Panc1 (cell line): Measurements from ENCODE around the gene RAD51C. TPM values are rescaled to one million over a fixed set of nuclear protein-coding genes. Genes with fewer than 3 reads are reported as not detected.

Experiments
- ATAC-seq: fragments of 200-7000 bp; cut with Tn5 transposase; 2 replicates; pipeline ENCODE4 v1.9.1; 2020; ENCODE audit warnings: mild to moderate bottlenecking, moderate library complexity
- BruUV-seq: library from RNA; stranded (reverse); fragments of 400-500 nt; replicated peaks from 2 replicates; lab custom pipeline; 2021; lab: Mats Ljungman, UMichigan
- CTCF ChIA-PET: fragments of 300-600 bp; sonication (Branson Sonifier 250); formaldehyde crosslinking; loops from one replicate; lab custom pipeline; 2022; ENCODE audit warnings: antibody characterized with exemption; lab: Charles Lee
- POLR2A ChIA-PET: fragments of 300-600 bp; sonication (Branson Sonifier 250); formaldehyde crosslinking; loops from one replicate; lab custom pipeline; 2022; ENCODE audit warnings: antibody characterized with exemption; lab: Charles Lee
- DNase-seq: peaks from one replicate; pipeline ENCODE4 v3.0.0-alpha.2; 2010; ENCODE audit warnings: low read depth, low spot score
- H3K27ac ChIP-seq: 2 replicates; pipeline ENCODE4 v1.5.1; 2011; ENCODE audit warnings: mild to moderate bottlenecking, low read length, inconsistent platforms
- H3K27me3 ChIP-seq: fragments of 200-500 bp; sonication (Bioruptor generic); 2 replicates; pipeline ENCODE4 v1.6.0; 2014; ENCODE audit warnings: low read length, inconsistent platforms; ENCODE audit not compliant: control insufficient read depth, insufficient read depth
- H3K36me3 ChIP-seq: fragments of 200-500 bp; sonication (Bioruptor generic); 2 replicates; pipeline ENCODE4 v1.5.1; 2014; ENCODE audit warnings: inconsistent platforms, mild to moderate bottlenecking, low read length, moderate library complexity; ENCODE audit not compliant: control insufficient read depth, insufficient read depth
- H3K4me1 ChIP-seq: 2 replicates; pipeline ENCODE4 v1.5.1; 2011; ENCODE audit warnings: inconsistent platforms, mild to moderate bottlenecking, low read length, moderate library complexity; ENCODE audit not compliant: control insufficient read depth, insufficient read depth
- H3K4me3 ChIP-seq, 2 experiments: 2 replicates each; pipeline ENCODE4 v1.5.1; 2011 to 2012; ENCODE audit warnings: low read depth in 2 of 2, low read length in 2 of 2, mild to moderate bottlenecking in 2 of 2, inconsistent platforms in 1 of 2, moderate library complexity in 1 of 2
- H3K9me3 ChIP-seq: fragments of 200-500 bp; sonication (Bioruptor generic); 2 replicates; pipeline ENCODE4 v1.5.1; 2014; ENCODE audit warnings: low read depth, mild to moderate bottlenecking, inconsistent platforms, low read length, moderate library complexity; ENCODE audit not compliant: control insufficient read depth, insufficient read depth
- CTCF ChIP-seq: fragments of 450-650 bp; IDR thresholded peaks from 2 replicates; pipeline ENCODE4 v1.5.1; 2017; ENCODE audit warnings: mild to moderate bottlenecking
- POLR2AphosphoS5 ChIP-seq: IDR thresholded peaks from 2 replicates; pipeline ENCODE4 v1.6.1; 2012; ENCODE audit warnings: mild to moderate bottlenecking, low read depth, low read length, moderate library complexity
- REST ChIP-seq, 2 experiments: IDR thresholded peaks; 2 replicates each; pipeline ENCODE4 v1.6.1; 2011 to 2012; ENCODE audit warnings: low read depth in 2 of 2, control low read depth in 1 of 2, low read length in 1 of 2, mild to moderate bottlenecking in 1 of 2, moderate library complexity in 1 of 2; ENCODE audit not compliant: insufficient read depth in 1 of 2
- SIN3A ChIP-seq: IDR thresholded peaks from 2 replicates; pipeline ENCODE4 v1.6.1; 2012; ENCODE audit warnings: low read depth, mild to moderate bottlenecking, low read length, moderate library complexity, borderline replicate concordance; ENCODE audit not compliant: insufficient read depth
- TCF7L2 ChIP-seq: IDR thresholded peaks from 2 replicates; pipeline ENCODE4 v1.6.1; 2011; ENCODE audit warnings: mild to moderate bottlenecking, low read depth, low read length, inconsistent platforms
- in situ Hi-C: cut with HindIII; loops from 2 replicates; pipeline ENCODE4 v1.10.0; 2016; ENCODE audit warnings: low sequenced_read_pairs, low pct_unique_long_range_greater_than_20kb
- intact Hi-C: fragments of 100-400 bp; cut with micrococcal nuclease; formaldehyde crosslinking; loops from one replicate; pipeline ENCODE4 v1.10.0; 2022; ENCODE audit not compliant: unreplicated experiment
- total RNA-seq: library from RNA; stranded (reverse); gene quantifications from one replicate; pipeline ENCODE4 v1.2.1, GENCODE V29; 2021; ENCODE audit not compliant: unreplicated experiment

RAD51C gene
- total RNA-seq, 1 experiment from 2014 or later: 19.9 TPM

- H3K9me3 ChIP-seq: no peaks in the 10 kb centered on the region
- peak overlapping the region; percentile 14 to 52 for H3K4me3 ChIP-seq
- H3K27ac ChIP-seq: no peak overlapping the region
- TF ChIP-seq CTCF: no peak
- TF ChIP-seq POLR2AphosphoS5: no peak; the same call in 1 of the 2 replicates
- TF ChIP-seq REST (IDR thresholded peaks at IDR 0.05; ENCODE audit: insufficient read depth in 1 of 2, low read depth in 2 of 2, low read length in 1 of 2): no peak
- TF ChIP-seq SIN3A: no peak
- no peak for TF ChIP-seq TCF7L2
- intact Hi-C loops: no loop called here
- no TSS peak for BruUV-seq
- POLR2A ChIA-PET: interaction anchor here (1.5 kb wide), 1 partner anchor 34 kb away, joined by 4 read pairs; no protein-coding TSS in a partner anchor
- in situ Hi-C loops: no loop called here
- ATAC-seq: no peak
- CTCF ChIA-PET: no interaction called here
- no peaks in the 10 kb centered on the region for H3K27me3 ChIP-seq
- H3K4me1 ChIP-seq: peaks cover 4% of the 10 kb centered on the region; the same call in 1 of the 2 replicates
- DNase-seq: no peak
- no peaks in the 10 kb centered on the region for H3K36me3 ChIP-seq
These were observed 26.2 kb upstream of the RAD51C start for GRCh38 chr17:58665946-58666857.

GRCh38 chr17:58666858-58667267, 25.5 kb upstream of the RAD51C start:
- in situ Hi-C loops: no loop called here
- H3K4me3 ChIP-seq: peak overlapping the region; percentile 14 to 52
- H3K27ac ChIP-seq: no peak overlapping the region
- intact Hi-C loops: no loop called here
- CTCF ChIA-PET: no interaction called here
- peaks cover 4% of the 10 kb centered on the region; the same call in 1 of the 2 replicates for H3K4me1 ChIP-seq
- DNase-seq (no peak), ATAC-seq (peak; percentile 87)
- no peaks in the 10 kb centered on the region for H3K36me3 ChIP-seq
- TF ChIP-seq TCF7L2: no peak
- no peak for TF ChIP-seq CTCF
- no peak for TF ChIP-seq POLR2AphosphoS5
- TF ChIP-seq SIN3A: no peak
- TF ChIP-seq REST (IDR thresholded peaks at IDR 0.05; ENCODE audit: insufficient read depth in 1 of 2, low read depth in 2 of 2, low read length in 1 of 2): no peak
- no peaks in the 10 kb centered on the region for H3K27me3 ChIP-seq
- H3K9me3 ChIP-seq: no peaks in the 10 kb centered on the region
- POLR2A ChIA-PET: no interaction called here
- no TSS peak for BruUV-seq
